ENCODE results near the gene ADARB2.
"Not testable (repeated sequence)": the region's sequence is repeated elsewhere in the genome, so short reads cannot be mapped to it uniquely, and the experiment has no call there.

The ADARB2 gene

DNA sequence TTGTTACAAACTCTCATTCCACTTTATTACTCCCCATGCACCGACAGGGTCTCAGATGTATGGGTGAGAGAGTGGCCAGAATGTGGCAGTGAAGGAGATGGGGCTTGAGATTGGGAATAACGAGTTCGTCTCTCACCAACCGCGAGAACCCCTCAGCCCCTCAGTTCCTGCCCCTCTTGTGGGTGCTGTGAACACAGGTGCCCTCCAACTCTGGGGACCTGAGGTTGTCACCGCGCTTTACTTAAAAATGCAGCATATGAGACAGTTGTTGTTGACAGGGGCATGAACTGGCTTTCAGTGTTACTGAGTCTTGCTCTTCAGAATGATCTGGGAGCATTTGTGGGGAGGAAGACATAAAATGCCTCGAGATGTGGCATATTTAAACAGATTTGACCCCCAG is 391.1 kb downstream of the ADARB2 start:
- Mint-ChIP-seq H3K4me3 (no peak overlapping the region), H3K27me3 (no peaks in the 10 kb centered on the region), H3K9me3 (no peaks in the 10 kb centered on the region), H3K4me1 (no peaks in the 10 kb centered on the region), H3K27ac (no peak overlapping the region), H3K36me3 (no peaks in the 10 kb centered on the region)

GRCh38 chr10:1345368-1345767 is 392.0 kb downstream of the ADARB2 start:
- Mint-ChIP-seq H3K9me3 (no peaks in the 10 kb centered on the region), H3K4me1 (no peaks in the 10 kb centered on the region), H3K27me3 (no peaks in the 10 kb centered on the region), H3K4me3 (no peak overlapping the region), H3K36me3 (no peaks in the 10 kb centered on the region), H3K27ac (no peak overlapping the region)

DNA sequence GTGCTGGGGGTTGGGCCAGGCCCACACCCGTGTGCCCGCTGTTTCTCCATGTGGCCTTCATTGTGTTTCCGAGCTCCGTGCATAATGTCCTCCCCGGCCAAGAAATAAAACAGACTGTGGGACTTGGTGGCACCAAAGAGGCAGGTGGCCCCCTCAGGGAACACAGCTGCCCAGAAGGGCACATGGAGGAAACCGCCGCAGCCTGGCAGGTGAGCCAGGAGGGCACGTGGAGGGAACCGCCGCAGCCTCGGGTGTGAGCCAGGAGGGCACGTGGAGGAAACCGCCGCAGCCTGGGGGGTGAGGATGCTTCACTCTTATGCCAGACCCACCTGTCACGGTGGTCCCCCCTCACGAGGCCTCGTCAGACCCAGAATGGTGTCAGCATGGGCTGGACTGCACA is 392.5 kb downstream of the ADARB2 start:
- H3K4me3 Mint-ChIP-seq, result no peak overlapping the region
- H3K27me3 Mint-ChIP-seq, result no peaks in the 10 kb centered on the region
- H3K4me1 Mint-ChIP-seq, result no peaks in the 10 kb centered on the region
- no peaks in the 10 kb centered on the region for H3K36me3 Mint-ChIP-seq
- H3K9me3 Mint-ChIP-seq, result no peaks in the 10 kb centered on the region
- H3K27ac Mint-ChIP-seq, result no peak overlapping the region

DNA sequence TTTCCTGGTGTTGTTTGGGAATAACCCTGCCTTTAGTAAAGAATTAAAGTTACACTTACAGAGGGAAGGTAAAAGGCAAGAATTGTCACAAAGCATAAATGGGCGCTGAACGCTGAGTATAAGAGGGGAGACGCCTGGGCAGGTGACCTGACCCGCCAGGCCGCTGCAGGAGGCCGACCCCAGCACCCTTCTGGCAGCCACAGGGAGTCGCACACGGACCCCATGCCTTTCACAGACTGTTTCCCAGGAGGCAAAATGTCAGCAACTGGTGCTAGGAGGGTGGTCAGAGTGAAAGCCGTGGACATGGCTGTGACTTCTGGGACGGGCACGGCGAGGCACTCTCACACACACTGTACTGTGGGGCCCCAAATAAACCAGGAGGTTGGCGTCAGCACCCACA is 392.9 kb downstream of the ADARB2 start:
- Mint-ChIP-seq H3K4me1 (no peaks in the 10 kb centered on the region), H3K27me3 (no peaks in the 10 kb centered on the region), H3K27ac (no peak overlapping the region), H3K4me3 (no peak overlapping the region), H3K9me3 (no peaks in the 10 kb centered on the region), H3K36me3 (no peaks in the 10 kb centered on the region)

DNA sequence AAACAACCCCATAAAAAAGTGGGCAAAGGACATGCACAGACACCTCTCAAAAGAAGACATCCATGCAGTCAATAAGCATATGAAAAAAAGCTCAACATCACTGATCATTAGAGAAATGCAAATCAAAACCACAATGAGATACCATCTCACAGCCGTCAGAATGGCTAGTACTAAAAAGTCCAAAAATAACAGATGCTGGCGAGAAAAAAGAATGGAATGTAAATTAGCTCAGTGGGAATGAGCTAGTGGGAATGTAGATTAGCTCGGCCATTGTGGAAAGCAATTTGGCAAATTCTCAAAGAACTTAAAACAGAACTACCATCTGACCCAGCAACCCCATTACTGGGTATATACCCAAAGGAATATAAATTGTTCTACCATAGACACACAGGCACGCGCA is 394.1 kb downstream of the ADARB2 start:
- H3K4me1 Mint-ChIP-seq, result no peaks in the 10 kb centered on the region
- no peak overlapping the region for H3K27ac Mint-ChIP-seq
- H3K9me3 Mint-ChIP-seq, result no peaks in the 10 kb centered on the region
- no peaks in the 10 kb centered on the region for H3K27me3 Mint-ChIP-seq
- H3K36me3 Mint-ChIP-seq, result no peaks in the 10 kb centered on the region
- H3K4me3 Mint-ChIP-seq, result no peak overlapping the region

GRCh38 chr10:1341052-1341451 is 396.3 kb downstream of the ADARB2 start:
- not testable (repeated sequence) for H3K4me1 Mint-ChIP-seq, H3K36me3 Mint-ChIP-seq, H3K27me3 Mint-ChIP-seq, H3K27ac Mint-ChIP-seq, H3K9me3 Mint-ChIP-seq, H3K4me3 Mint-ChIP-seq

GRCh38 chr10:1339396-1339795 is 397.9 kb downstream of the ADARB2 start:
- Mint-ChIP-seq H3K9me3 (no peaks in the 10 kb centered on the region), H3K4me3 (no peak overlapping the region), H3K4me1 (no peaks in the 10 kb centered on the region), H3K27me3 (peaks cover 5% of the 10 kb centered on the region), H3K36me3 (no peaks in the 10 kb centered on the region), H3K27ac (no peak overlapping the region)

DNA sequence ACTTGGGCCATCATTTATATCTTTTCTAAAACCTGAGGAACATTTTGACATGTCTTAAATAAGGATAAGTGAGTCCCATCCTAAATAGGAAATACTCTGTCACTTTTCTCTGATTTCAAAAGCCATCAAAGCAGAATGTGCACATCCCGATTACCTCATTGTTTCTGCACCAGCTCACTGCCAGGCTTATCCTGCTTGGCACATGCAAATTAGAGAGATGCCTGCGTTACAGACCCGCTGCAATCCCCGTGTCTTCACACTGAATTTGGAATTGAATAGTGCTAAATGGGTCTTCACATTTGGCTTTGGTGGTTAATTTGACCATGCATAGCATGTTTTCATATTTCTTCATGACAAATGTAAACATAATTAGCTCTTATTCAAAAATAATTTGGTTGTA is 401.7 kb downstream of the ADARB2 start:
- H3K9me3 Mint-ChIP-seq, result no peaks in the 10 kb centered on the region
- H3K36me3 Mint-ChIP-seq, result no peaks in the 10 kb centered on the region
- H3K4me1 Mint-ChIP-seq, result no peaks in the 10 kb centered on the region
- H3K4me3 Mint-ChIP-seq, result no peak overlapping the region
- H3K27me3 Mint-ChIP-seq, result peaks cover 10% of the 10 kb centered on the region
- H3K27ac Mint-ChIP-seq, result no peak overlapping the region

DNA sequence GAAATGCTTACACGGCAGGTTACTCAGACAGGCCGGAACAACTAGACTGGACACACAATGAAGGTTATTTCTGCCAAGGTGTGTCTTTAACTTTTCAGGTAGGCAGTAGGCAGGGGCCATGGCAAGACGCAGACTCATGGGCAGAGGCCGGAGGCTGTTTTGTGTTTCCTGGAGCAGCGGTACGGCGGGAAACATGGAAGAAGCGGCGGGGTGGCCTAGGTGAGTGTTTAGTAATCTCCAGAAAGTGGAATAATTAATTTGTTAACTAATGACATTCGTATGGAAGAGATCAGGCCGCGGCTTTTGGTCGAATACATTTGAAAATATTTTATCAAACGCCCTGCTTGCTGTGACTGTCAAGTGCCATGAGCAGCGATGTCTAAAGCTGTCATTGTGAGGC is 403.3 kb downstream of the ADARB2 start:
- H3K4me3 Mint-ChIP-seq, result no peak overlapping the region
- no peak overlapping the region for H3K27ac Mint-ChIP-seq
- no peaks in the 10 kb centered on the region for H3K9me3 Mint-ChIP-seq
- no peaks in the 10 kb centered on the region for H3K4me1 Mint-ChIP-seq
- H3K36me3 Mint-ChIP-seq, result no peaks in the 10 kb centered on the region
- H3K27me3 Mint-ChIP-seq, result peaks cover 11% of the 10 kb centered on the region

DNA sequence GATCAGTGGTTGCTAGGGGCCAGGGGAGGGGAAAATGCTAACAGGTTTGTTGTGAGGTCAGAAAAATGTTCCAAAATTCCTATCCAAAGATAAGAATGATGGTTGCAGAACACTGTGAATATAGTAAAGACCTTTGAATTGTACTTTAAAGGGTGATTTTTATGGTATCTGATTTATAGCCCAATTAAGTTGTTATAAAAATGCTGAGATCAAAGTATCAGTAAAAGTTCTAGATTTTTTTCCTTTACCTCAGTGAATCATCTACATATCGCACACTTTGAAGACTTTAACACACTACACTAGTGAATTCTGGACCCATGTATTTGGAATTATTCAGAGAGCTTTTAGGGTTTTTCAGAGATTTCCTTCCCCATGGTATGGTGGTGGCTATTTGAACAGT is 405.8 kb downstream of the ADARB2 start:
- no peak overlapping the region for H3K4me3 Mint-ChIP-seq
- H3K36me3 Mint-ChIP-seq, result no peaks in the 10 kb centered on the region
- H3K27ac Mint-ChIP-seq, result no peak overlapping the region
- H3K9me3 Mint-ChIP-seq, result no peaks in the 10 kb centered on the region
- H3K27me3 Mint-ChIP-seq, result peaks cover 11% of the 10 kb centered on the region
- no peaks in the 10 kb centered on the region for H3K4me1 Mint-ChIP-seq

GRCh38 chr10:1329622-1330021 is 407.7 kb downstream of the ADARB2 start:
- H3K36me3 Mint-ChIP-seq, result no peaks in the 10 kb centered on the region
- H3K9me3 Mint-ChIP-seq, result no peaks in the 10 kb centered on the region
- H3K27ac Mint-ChIP-seq, result no peak overlapping the region
- H3K27me3 Mint-ChIP-seq, result peaks cover 6% of the 10 kb centered on the region
- peaks cover 7% of the 10 kb centered on the region for H3K4me1 Mint-ChIP-seq
- H3K4me3 Mint-ChIP-seq, result no peak overlapping the region

DNA sequence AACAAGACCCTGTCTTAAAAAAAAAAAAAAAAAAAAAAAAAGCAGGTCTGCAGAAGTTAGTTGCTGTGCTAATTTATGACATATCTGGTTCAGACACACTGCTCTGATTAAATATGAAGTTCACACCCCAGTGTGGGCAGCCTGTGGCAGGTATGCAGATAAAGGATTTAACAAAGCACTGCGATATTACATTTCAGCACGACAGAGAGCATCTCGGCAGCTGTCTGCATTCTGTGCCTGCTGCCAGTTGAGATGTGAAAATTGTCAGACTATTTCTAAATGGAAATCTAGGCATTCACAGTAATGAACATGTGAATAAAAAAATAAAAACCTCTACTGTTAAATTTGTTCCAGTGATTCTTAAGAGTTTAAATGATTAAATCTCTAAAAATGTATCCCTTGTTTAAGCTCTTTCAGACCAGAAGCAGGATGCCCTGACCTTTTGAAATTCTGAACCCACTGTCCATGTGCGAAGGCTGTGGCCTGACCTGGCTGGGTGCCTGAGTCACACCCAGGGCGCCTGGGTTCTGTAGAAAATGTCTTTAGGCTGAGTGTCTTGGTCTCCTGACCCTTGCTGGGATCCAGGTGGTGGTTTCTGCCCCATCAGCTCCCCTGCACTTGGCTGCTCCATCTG is 408.2 kb downstream of the ADARB2 start:
- Mint-ChIP-seq H3K27me3 (peaks cover 6% of the 10 kb centered on the region), H3K36me3 (no peaks in the 10 kb centered on the region), H3K27ac (no peak overlapping the region), H3K4me1 (peaks cover 7% of the 10 kb centered on the region), H3K9me3 (no peaks in the 10 kb centered on the region), H3K4me3 (no peak overlapping the region)

- Mint-ChIP-seq H3K27ac (no peak overlapping the region), H3K4me3 (no peak overlapping the region), H3K27me3 (peaks cover 9% of the 10 kb centered on the region), H3K4me1 (peaks cover 7% of the 10 kb centered on the region), H3K9me3 (no peaks in the 10 kb centered on the region), H3K36me3 (no peaks in the 10 kb centered on the region)
Measured at GRCh38 chr10:1328161-1328823, 409.0 kb downstream of the ADARB2 start.

DNA sequence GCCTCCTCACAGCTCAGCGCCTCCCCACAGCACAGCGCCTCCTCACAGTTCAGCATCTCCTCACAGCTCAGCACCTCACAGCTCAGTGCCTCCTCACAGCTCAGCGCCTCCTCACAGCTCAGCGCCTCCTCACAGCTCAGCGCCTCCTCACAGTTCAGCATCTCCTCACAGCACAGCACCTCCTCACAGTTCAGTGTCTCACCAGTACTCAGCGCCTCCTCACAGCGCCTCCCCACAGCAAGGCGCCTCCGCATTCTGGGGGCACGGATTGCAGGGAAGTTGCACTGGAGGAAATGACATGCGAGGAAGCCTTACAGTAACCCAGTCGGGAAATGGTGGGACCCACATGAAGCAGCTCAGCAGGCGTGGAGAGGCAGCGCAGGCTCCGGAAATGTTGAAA is 409.6 kb downstream of the ADARB2 start:
- no peak overlapping the region for H3K4me3 Mint-ChIP-seq
- no peaks in the 10 kb centered on the region for H3K9me3 Mint-ChIP-seq
- H3K36me3 Mint-ChIP-seq, result no peaks in the 10 kb centered on the region
- H3K27ac Mint-ChIP-seq, result no peak overlapping the region
- peaks cover 10% of the 10 kb centered on the region for H3K27me3 Mint-ChIP-seq
- peaks cover 7% of the 10 kb centered on the region for H3K4me1 Mint-ChIP-seq

DNA sequence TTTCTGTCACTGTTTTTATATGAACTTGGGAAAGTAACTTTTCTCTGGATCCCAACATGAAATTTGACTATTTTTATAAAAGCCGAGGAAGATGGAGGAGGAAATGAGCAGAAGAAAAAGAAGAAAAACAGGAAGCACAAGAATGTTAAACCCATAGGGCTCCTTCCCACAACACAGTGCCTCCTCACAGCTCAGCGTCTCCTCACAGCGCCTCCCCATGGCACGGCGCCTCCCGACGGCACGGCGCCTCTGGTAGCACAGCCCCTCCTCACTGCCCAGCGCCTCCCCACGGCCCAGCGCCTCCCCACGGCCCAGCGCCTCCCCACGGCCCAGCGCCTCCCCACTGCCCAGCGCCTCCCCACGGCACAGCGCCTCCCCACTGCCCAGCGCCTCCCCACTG is 410.8 kb downstream of the ADARB2 start:
- not testable (repeated sequence) for H3K9me3 Mint-ChIP-seq, H3K27me3 Mint-ChIP-seq

DNA sequence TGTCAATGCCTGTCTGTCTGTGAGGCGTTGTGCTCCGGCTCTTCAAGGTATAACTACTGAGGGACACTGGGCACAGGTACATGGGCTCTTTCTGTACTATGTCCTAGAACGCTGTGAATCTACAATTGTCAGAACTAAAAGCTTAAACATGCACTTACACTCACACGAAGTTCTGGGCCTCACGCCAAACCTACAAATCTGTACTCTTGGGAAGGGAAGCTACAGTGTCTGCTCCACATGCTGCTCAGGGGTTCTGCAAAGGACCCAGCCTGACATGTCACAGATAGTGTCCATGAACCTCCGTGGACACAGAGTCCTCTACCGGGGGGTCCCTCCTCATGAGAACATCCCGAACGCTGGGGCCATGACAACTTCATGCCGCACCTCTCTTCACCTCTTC is 412.4 kb downstream of the ADARB2 start:
- H3K27ac Mint-ChIP-seq, result no peak overlapping the region
- peaks cover 7% of the 10 kb centered on the region for H3K4me1 Mint-ChIP-seq
- H3K27me3 Mint-ChIP-seq, result peaks cover 8% of the 10 kb centered on the region
- no peaks in the 10 kb centered on the region for H3K9me3 Mint-ChIP-seq
- H3K36me3 Mint-ChIP-seq, result no peaks in the 10 kb centered on the region
- no peak overlapping the region for H3K4me3 Mint-ChIP-seq

More for the DNA sequence above, 410.8 kb downstream of the ADARB2 start:
- H3K36me3 Mint-ChIP-seq, H3K27ac Mint-ChIP-seq, H3K4me1 Mint-ChIP-seq: not testable (repeated sequence)
- peak overlapping the region; percentile 6 for H3K4me3 Mint-ChIP-seq

DNA sequence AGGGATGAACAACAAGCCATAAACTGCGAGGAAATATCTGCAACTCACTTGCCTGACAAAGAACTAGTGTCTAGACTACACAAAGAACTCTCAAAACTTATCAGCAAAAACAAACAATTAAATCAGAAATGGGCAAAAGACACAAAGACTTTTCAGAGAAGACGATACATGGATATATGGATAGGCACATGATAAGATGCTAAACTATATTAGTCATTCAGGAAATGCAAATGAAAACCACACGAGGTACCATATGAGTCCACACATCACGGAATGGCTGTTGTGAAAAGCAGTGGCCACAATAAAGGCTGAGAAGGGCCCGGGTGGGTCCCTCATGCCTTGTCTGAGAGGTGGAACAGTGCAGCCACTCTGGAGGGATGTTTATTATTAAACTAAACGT is 413.4 kb downstream of the ADARB2 start:
- Mint-ChIP-seq H3K4me3 (no peak overlapping the region), H3K4me1 (peaks cover 7% of the 10 kb centered on the region), H3K27me3 (peaks cover 7% of the 10 kb centered on the region), H3K36me3 (no peaks in the 10 kb centered on the region), H3K9me3 (no peaks in the 10 kb centered on the region), H3K27ac (no peak overlapping the region)
